PFSK-1 (cell line): ENCODE measurements around the gene AATK.

Experiments used
- FOXP2 ChIP-seq: optimal IDR thresholded peaks from 2 replicates; pipeline ENCODE3; 2011; ENCODE audit warnings: borderline replicate concordance, control low read depth, inconsistent platforms; ENCODE audit not compliant: insufficient read depth; ENCODE audit errors: extremely low read length, extremely low read depth
- POLR2AphosphoS5 ChIP-seq: IDR thresholded peaks from 2 replicates; pipeline ENCODE4 v1.6.1; 2012; ENCODE audit warnings: low read depth, mild to moderate bottlenecking, control low read depth, low read length, moderate library complexity
- SIN3A ChIP-seq: IDR thresholded peaks from 2 replicates; pipeline ENCODE4 v1.6.1; 2012; ENCODE audit warnings: mild to moderate bottlenecking, low read length, moderate library complexity, borderline replicate concordance; ENCODE audit not compliant: insufficient read depth
- TAF1 ChIP-seq: IDR thresholded peaks from 2 replicates; pipeline ENCODE4 v1.6.1; 2012; ENCODE audit warnings: low read length, control low read depth, borderline replicate concordance; ENCODE audit not compliant: insufficient read depth
- TF ChIP-seq, protein P1 (sequence below), 2 experiments: IDR thresholded peaks; 2 replicates each; pipeline versions ENCODE4 v1.6.1 to v1.8.0; 2011 to 2012; ENCODE audit warnings: low read depth in 2 of 2, low read length in 2 of 2, control low read depth in 1 of 2, inconsistent platforms in 1 of 2, mild to moderate bottlenecking in 1 of 2, moderate library complexity in 1 of 2; ENCODE audit not compliant: insufficient read depth in 1 of 2

The AATK gene

DNA sequence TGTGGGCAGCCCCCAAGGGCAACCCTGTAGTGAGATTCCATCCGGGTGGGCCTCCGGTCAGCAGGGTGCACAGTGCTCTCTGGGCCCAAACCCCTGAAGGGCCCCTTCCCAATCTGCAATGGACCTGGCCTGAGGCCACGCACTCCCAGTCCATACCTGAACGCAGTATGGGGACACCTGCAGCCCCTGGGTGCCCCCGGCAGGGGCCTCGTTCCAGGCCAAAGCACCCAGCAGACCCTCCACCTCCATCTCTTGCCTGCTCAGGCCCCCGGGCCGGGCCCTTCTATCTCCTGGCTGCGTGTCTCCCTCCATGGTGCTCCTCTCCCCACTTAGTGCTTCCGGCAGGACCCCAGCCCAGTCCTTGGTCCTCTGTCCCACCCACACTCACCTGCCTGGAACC lies 17.3 kb upstream of the AATK start:
- no peak for TF ChIP-seq POLR2AphosphoS5
- TF ChIP-seq TAF1, result no peak
- TF ChIP-seq FOXP2, result no peak
- TF ChIP-seq, protein P1, sequence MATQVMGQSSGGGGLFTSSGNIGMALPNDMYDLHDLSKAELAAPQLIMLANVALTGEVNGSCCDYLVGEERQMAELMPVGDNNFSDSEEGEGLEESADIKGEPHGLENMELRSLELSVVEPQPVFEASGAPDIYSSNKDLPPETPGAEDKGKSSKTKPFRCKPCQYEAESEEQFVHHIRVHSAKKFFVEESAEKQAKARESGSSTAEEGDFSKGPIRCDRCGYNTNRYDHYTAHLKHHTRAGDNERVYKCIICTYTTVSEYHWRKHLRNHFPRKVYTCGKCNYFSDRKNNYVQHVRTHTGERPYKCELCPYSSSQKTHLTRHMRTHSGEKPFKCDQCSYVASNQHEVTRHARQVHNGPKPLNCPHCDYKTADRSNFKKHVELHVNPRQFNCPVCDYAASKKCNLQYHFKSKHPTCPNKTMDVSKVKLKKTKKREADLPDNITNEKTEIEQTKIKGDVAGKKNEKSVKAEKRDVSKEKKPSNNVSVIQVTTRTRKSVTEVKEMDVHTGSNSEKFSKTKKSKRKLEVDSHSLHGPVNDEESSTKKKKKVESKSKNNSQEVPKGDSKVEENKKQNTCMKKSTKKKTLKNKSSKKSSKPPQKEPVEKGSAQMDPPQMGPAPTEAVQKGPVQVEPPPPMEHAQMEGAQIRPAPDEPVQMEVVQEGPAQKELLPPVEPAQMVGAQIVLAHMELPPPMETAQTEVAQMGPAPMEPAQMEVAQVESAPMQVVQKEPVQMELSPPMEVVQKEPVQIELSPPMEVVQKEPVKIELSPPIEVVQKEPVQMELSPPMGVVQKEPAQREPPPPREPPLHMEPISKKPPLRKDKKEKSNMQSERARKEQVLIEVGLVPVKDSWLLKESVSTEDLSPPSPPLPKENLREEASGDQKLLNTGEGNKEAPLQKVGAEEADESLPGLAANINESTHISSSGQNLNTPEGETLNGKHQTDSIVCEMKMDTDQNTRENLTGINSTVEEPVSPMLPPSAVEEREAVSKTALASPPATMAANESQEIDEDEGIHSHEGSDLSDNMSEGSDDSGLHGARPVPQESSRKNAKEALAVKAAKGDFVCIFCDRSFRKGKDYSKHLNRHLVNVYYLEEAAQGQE (IDR thresholded peaks at IDR 0.05; ENCODE audit: insufficient read depth in 1 of 2, low read depth in 2 of 2, low read length in 2 of 2), result no peak
- TF ChIP-seq SIN3A, result no peak

DNA sequence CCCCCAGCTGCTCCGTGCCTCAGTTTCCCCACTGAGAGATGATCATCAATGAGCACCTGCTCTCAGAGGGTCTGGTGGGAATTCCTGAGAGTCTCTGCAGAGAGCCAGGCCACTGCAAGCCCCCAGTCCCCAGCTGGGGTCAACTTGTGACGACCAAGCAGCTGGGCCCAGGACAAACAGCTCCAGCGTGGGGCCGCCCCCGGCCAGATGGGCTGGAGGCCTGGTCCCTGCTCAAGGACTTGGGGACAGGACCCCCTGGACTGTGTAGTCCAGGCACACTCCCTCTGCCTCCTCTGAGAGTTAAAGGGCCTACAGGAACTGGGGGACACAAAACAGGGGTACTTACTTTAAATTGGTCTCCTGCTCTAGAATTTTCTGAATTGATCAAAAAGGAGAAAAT lies 16.6 kb upstream of the AATK start:
- no peak for TF ChIP-seq TAF1
- TF ChIP-seq POLR2AphosphoS5, result no peak
- TF ChIP-seq FOXP2, result no peak
- TF ChIP-seq, protein P1 (IDR thresholded peaks at IDR 0.05; ENCODE audit: insufficient read depth in 1 of 2, low read depth in 2 of 2, low read length in 2 of 2), result no peak
- no peak for TF ChIP-seq SIN3A

DNA sequence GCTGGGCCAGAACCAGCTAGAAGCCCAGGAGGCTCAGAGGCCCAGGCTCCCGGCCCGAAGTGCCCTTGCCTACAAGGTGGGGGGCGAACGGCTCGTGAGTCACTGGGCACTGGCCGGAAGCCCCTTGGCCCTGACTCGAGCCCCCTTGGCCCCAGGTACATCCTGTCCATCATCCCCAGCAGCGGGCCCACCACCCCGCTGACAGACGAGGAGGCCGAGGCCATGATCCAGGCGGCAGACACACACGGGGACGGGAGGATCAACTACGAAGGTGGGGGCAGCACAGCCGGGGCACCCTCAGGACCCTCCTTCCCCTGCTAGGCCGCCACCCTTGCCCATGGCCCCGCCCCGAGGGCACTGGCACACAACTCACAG lies 15.8 kb upstream of the AATK start:
- TF ChIP-seq FOXP2 (no peak), POLR2AphosphoS5 (no peak), TAF1 (no peak), SIN3A (no peak)
- TF ChIP-seq, protein P1 (IDR thresholded peaks at IDR 0.05; ENCODE audit: insufficient read depth in 1 of 2, low read depth in 2 of 2, low read length in 2 of 2), result no peak

DNA sequence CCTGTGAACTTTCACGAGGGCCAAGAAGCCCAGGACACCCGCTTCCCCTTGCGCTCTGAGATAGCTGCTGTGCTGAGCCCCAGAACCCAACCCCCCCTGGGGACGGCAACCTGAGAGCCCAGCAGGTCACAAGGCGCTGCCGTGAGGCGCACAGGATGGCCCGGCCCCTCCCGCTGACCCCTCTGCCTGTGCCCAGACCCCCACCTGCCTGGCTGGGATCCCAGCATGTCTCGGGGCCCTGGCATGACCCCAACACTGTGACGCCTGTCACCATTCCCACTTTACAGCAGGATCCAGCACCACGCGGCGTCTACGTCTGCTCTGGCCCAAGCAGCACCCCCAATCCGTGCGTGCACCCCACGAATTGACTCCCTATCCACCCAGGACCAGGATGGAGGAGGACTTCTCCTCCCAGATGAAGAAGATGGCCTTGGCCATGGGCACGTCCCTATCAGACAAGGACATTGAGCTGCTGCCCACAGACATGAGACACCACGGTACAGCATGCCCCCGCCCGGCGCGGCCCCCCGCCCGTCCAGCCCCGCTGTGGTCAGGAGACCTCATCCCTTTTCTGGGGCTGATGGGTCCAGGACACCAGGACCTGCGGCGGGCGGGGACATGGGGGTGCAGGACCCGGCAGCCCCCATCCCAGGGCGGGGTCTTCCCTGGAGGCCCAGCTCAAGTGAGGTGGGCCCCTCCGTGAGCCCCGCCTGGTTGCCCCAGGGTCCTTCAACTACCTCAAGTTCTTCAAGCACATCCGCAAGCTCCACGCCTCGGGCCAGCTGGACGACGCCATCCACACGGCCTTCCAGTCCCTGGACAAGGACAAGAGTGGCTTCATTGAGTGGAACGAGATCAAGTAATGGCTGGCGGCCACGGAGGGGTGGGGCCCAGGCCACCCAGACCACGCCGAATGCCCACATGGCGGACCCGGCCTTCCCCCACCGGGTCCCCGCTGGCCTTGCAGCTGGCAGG lies 15.1 kb upstream of the AATK start:
- TF ChIP-seq POLR2AphosphoS5, result no peak
- no peak for TF ChIP-seq SIN3A
- no peak for TF ChIP-seq FOXP2
- TF ChIP-seq, protein P1 (IDR thresholded peaks at IDR 0.05; ENCODE audit: insufficient read depth in 1 of 2, low read depth in 2 of 2, low read length in 2 of 2), result no peak
- no peak for TF ChIP-seq TAF1

DNA sequence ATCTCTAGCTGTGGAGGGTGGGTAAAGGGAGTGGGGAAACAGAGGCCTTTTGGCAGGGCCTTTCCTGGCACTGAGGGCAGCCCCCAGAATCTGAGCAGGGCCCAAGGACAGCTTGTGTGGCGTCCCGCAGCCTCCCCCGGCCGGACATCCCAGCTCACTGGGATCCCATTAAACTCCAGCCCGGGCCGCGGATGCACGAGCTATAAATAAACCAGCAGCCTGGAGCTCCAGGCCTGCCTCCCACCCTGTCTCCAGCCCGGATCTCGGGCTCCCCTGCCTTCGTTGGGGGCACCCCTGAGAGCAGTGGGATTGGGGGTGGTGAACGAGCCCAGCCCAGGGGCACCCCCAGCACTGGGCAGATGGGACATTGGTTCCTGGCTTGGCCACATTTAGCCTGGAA lies 13.8 kb upstream of the AATK start:
- TF ChIP-seq, protein P1 (IDR thresholded peaks at IDR 0.05; ENCODE audit: insufficient read depth in 1 of 2, low read depth in 2 of 2, low read length in 2 of 2), result no peak
- TF ChIP-seq POLR2AphosphoS5, result no peak
- TF ChIP-seq SIN3A, result no peak
- no peak for TF ChIP-seq FOXP2
- no peak for TF ChIP-seq TAF1
